Type B pancreatic cell (in vitro differentiated cells): Measurements from ENCODE around the gene GDA. TPM values are rescaled to one million over a fixed set of nuclear protein-coding genes. Genes with fewer than 3 reads are reported as not detected.

Experiments used
- DNase-seq: peaks from one replicate; pipeline ENCODE4 v3.0.0; 2021; ENCODE audit warnings: mixed read lengths; ENCODE audit not compliant: unreplicated experiment; ENCODE audit errors: extremely low spot score
- H3K27ac Mint-ChIP-seq: 2 replicates; pipeline ENCODE4 v1.8.0; 2021; ENCODE audit warnings: mild to moderate bottlenecking, mixed read lengths
- H3K27me3 Mint-ChIP-seq: 2 replicates; pipeline ENCODE4 v1.8.0; 2021; ENCODE audit warnings: mixed read lengths
- H3K36me3 Mint-ChIP-seq: 2 replicates; pipeline ENCODE4 v1.8.0; 2021; ENCODE audit warnings: mixed read lengths
- H3K4me1 Mint-ChIP-seq: one replicate; pipeline ENCODE4 v1.8.0; 2021; ENCODE audit warnings: mixed read lengths; ENCODE audit not compliant: unreplicated experiment
- H3K4me3 Mint-ChIP-seq: 2 replicates; pipeline ENCODE4 v1.8.0; 2021; ENCODE audit warnings: mild to moderate bottlenecking, mixed read lengths
- H3K9me3 Mint-ChIP-seq: 2 replicates; pipeline ENCODE4 v1.8.0; 2021; ENCODE audit warnings: mixed read lengths
- total RNA-seq: library from RNA; stranded (reverse); gene quantifications from 2 replicates; pipeline ENCODE4 v1.2.1, GENCODE V29; 2021; ENCODE audit warnings: low replicate concordance
- TF ChIP-seq, protein P1 (sequence below): fragments of 200-600 bp; sonication (generic); conservative IDR thresholded peaks from 2 replicates; pipeline ENCODE4 v1.5.0; 2021; ENCODE audit warnings: antibody characterized with exemption, mild to moderate bottlenecking

GDA gene
- total RNA-seq, 1 donor from 2014 or later: 8.0 TPM

DNA sequence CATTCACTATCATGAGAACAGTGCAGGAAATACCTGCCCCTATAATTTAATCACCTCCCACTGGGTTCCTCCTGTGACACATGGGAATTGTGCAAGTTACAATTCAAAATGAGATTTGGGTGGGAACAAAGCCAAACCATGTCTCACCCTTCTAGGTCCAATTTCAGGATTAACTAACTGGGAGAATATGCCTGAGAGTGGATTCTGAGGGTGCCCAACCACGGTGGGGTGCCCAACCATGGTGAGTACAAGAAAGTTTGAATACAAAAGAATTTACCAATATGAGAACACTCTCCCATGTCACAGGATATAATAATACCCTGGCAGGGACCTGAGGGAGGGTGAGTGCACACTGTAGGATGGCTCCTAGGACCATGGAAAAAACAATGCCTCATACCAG is 17.2 kb upstream of the GDA start:
- Mint-ChIP-seq H3K9me3 (no peaks in the 10 kb centered on the region), H3K27ac (no peak overlapping the region), H3K36me3 (no peaks in the 10 kb centered on the region), H3K27me3 (no peaks in the 10 kb centered on the region), H3K4me3 (no peak overlapping the region), H3K4me1 (peaks cover 7% of the 10 kb centered on the region)
- no peak for DNase-seq
- TF ChIP-seq, protein P1, sequence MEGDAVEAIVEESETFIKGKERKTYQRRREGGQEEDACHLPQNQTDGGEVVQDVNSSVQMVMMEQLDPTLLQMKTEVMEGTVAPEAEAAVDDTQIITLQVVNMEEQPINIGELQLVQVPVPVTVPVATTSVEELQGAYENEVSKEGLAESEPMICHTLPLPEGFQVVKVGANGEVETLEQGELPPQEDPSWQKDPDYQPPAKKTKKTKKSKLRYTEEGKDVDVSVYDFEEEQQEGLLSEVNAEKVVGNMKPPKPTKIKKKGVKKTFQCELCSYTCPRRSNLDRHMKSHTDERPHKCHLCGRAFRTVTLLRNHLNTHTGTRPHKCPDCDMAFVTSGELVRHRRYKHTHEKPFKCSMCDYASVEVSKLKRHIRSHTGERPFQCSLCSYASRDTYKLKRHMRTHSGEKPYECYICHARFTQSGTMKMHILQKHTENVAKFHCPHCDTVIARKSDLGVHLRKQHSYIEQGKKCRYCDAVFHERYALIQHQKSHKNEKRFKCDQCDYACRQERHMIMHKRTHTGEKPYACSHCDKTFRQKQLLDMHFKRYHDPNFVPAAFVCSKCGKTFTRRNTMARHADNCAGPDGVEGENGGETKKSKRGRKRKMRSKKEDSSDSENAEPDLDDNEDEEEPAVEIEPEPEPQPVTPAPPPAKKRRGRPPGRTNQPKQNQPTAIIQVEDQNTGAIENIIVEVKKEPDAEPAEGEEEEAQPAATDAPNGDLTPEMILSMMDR: no peak

DNA sequence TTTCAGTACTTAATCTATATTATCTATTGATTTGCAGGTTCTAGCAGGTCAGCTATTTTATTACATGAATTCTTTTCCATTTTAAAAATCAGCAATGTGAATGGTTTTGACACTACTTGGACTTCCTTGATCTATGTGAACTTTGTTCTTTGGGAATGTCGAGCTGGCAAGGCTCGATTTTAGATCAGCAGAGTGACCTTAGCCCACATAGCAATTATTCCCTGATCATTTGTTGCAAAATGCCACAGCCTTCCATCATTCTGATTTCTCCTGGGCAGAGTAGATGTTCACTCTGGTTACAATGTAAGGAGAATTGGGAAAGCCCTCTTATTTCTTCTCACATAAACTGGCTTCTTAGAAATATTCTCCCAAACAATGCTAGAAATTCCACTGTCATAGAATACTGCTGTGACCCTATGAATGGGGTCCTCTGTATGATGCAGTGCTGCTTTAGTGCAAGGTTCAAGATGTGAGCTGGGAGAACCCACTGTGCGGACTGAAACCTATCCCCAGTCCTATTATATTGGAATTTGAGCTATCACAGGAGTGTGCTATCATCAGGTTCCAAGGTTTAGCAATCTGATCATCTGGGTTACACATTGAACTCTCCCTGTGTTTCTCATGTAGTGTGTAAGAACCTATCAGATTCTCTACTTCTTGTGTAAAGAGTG is 15.7 kb upstream of the GDA start:
- TF ChIP-seq, protein P1: no peak
- H3K36me3 Mint-ChIP-seq: no peaks in the 10 kb centered on the region
- no peaks in the 10 kb centered on the region for H3K9me3 Mint-ChIP-seq
- peaks cover 7% of the 10 kb centered on the region for H3K4me1 Mint-ChIP-seq
- peak overlapping the region; percentile 52 for H3K27ac Mint-ChIP-seq
- H3K4me3 Mint-ChIP-seq: no peak overlapping the region
- DNase-seq: no peak
- H3K27me3 Mint-ChIP-seq: no peaks in the 10 kb centered on the region

DNA sequence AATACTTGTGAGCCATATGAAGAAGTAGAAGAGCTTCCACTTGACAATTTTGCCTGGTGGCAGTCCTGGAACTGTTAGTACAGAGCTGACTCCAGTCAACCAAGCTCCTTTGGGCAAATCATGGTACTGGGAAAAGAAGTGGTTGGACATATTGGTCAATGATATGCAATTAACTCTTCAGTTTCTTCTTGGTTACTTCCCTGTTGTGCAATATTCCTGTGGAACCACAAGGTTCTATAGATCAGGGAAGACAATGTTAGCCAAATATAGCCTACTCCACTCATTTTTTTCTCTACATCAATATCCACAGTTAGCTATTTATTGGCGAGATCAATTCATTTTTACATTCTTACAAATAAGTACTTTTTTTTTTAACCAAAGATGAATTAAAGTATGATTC is 14.4 kb upstream of the GDA start:
- Mint-ChIP-seq H3K27me3 (no peaks in the 10 kb centered on the region), H3K4me3 (no peak overlapping the region), H3K27ac (no peak overlapping the region), H3K4me1 (peaks cover 2% of the 10 kb centered on the region), H3K9me3 (no peaks in the 10 kb centered on the region), H3K36me3 (peaks cover 3% of the 10 kb centered on the region)
- no peak for DNase-seq
- TF ChIP-seq, protein P1: no peak

DNA sequence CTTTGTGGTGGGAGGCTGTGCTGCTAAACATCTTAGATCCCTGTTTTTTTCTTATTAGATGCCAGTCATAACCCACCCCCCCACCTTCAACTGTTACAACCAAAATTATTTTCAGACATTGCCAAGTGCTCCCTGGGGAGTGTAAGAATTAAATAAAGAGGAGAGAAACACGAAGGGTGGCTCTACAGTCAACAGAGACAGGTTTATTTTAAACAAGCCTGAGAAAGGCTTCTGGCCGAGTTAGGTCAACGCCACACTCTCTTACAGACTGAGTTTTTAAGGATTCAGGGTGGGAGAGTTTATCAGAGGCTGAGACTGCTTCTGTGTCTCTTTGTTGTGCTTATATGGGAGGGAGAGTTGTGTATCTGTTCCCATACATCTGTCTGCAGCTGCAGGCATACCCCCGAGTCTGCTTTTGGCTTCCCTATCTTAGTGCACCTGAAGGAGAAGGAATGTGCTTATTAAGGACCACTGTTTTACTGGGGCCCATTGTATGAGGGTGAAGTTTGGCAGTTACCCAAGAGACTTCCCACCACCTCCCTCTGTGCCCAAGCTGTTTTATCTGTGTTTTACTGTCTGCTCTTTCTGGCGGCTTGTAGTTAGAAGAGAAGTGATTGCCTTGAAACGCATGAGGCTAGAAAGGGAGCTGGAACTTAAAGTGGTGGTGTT is 11.4 kb upstream of the GDA start:
- no peak for DNase-seq
- Mint-ChIP-seq H3K27me3 (no peaks in the 10 kb centered on the region), H3K36me3 (peaks cover 3% of the 10 kb centered on the region), H3K27ac (no peak overlapping the region), H3K4me1 (no peaks in the 10 kb centered on the region), H3K4me3 (no peak overlapping the region), H3K9me3 (no peaks in the 10 kb centered on the region)
- TF ChIP-seq, protein P1: no peak

DNA sequence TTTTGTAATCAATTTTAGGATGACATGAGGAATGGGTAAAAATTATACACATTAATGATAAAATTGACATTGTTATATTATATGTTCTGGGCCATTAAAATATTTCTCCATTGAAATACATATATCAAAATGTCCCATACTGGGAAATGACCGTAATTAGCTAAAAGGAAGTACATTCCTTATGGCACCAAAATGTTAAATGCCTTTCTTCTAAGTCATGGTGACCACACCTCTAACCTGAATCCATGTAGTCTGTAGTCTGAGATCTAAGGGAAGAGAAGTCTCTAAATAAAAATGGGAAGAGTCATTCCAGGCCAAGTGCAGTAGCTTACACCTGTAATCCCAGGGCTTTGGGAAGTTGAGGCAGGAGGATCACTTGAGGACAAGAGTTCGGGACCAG is 10.0 kb upstream of the GDA start:
- no peaks in the 10 kb centered on the region for H3K27me3 Mint-ChIP-seq
- DNase-seq: no peak
- no peaks in the 10 kb centered on the region for H3K9me3 Mint-ChIP-seq
- H3K4me1 Mint-ChIP-seq: no peaks in the 10 kb centered on the region
- peaks cover 3% of the 10 kb centered on the region for H3K36me3 Mint-ChIP-seq
- peak overlapping the region; percentile 53 for H3K27ac Mint-ChIP-seq
- TF ChIP-seq, protein P1: no peak
- no peak overlapping the region for H3K4me3 Mint-ChIP-seq
